ENCODE data around the gene ATL2.
A peak's percentile ranks its signal among the peaks of the same experiment; 100 is the strongest.

GRCh38 chr2:38315707-38316333 lies 61.3 kb downstream of the ATL2 start:
- TF ChIP-seq CTCF (IDR thresholded peaks at IDR 0.05; ENCODE audit: low read depth, low read length), result peak; percentile 59
- no peak for TF ChIP-seq MAX (IDR thresholded peaks at IDR 0.05; ENCODE audit: low read depth, low read length)

Data from NB4 (cell line).